Trophoblast cell (in vitro differentiated cells and primary cell): ENCODE results near the gene HNRNPR.

Experiments used
- DNase-seq, 2 donors: peaks; one replicate each; pipeline ENCODE4 v3.0.0-alpha.2; 2016
- H2AFZ ChIP-seq: 2 replicates; pipeline ENCODE4 v1.6.1; 2013; ENCODE audit warnings: low read length, moderate library complexity, mild to moderate bottlenecking; ENCODE audit not compliant: insufficient read depth, poor library complexity
- H2AK5ac ChIP-seq: 2 replicates; pipeline ENCODE4 v1.6.1; 2013; ENCODE audit warnings: mild to moderate bottlenecking, low read length
- H2BK120ac ChIP-seq: 2 replicates; pipeline ENCODE4 v1.6.1; 2013; ENCODE audit warnings: low read length, mild to moderate bottlenecking, moderate library complexity; ENCODE audit not compliant: insufficient read depth, poor library complexity
- H2BK12ac ChIP-seq: 2 replicates; pipeline ENCODE4 v1.6.1; 2013; ENCODE audit warnings: mild to moderate bottlenecking, low read length, moderate library complexity
- H2BK5ac ChIP-seq: 2 replicates; pipeline ENCODE4 v1.6.1; 2013; ENCODE audit warnings: low read length, low read depth, moderate library complexity, mild to moderate bottlenecking; ENCODE audit not compliant: poor library complexity
- H3K14ac ChIP-seq: 2 replicates; pipeline ENCODE4 v1.6.1; 2013; ENCODE audit warnings: mild to moderate bottlenecking, low read length
- H3K18ac ChIP-seq: 2 replicates; pipeline ENCODE4 v1.6.1; 2013; ENCODE audit warnings: mild to moderate bottlenecking, low read length
- H3K23ac ChIP-seq: 2 replicates; pipeline ENCODE4 v1.6.1; 2013; ENCODE audit warnings: low read length
- H3K27ac ChIP-seq: 2 replicates; pipeline ENCODE4 v1.5.1; 2013; ENCODE audit warnings: low read depth, mild to moderate bottlenecking, inconsistent platforms, low read length, moderate library complexity
- H3K27me3 ChIP-seq: 2 replicates; pipeline ENCODE4 v1.6.1; 2013; ENCODE audit warnings: inconsistent platforms, mild to moderate bottlenecking, low read length, moderate library complexity; ENCODE audit not compliant: insufficient read depth
- H3K36me3 ChIP-seq, 2 experiments: 1 replicate in 1 of 2; 2 replicates in 1 of 2; pipeline ENCODE4 v1.6.1; 2013; ENCODE audit warnings: low read length in 2 of 2, mild to moderate bottlenecking in 2 of 2, moderate library complexity in 1 of 2; ENCODE audit not compliant: insufficient read depth in 2 of 2, control insufficient read depth in 1 of 2
- H3K4ac ChIP-seq: 2 replicates; pipeline ENCODE4 v1.6.1; 2013; ENCODE audit warnings: low read depth, mild to moderate bottlenecking, low read length, moderate library complexity
- H3K4me1 ChIP-seq, 2 experiments: 1 replicate in 1 of 2; 2 replicates in 1 of 2; pipeline ENCODE4 v1.6.1; 2013; ENCODE audit warnings: low read length in 2 of 2, mild to moderate bottlenecking in 2 of 2, moderate library complexity in 1 of 2; ENCODE audit not compliant: insufficient read depth in 2 of 2, control insufficient read depth in 1 of 2
- H3K4me2 ChIP-seq: 2 replicates; pipeline ENCODE4 v1.6.1; 2013; ENCODE audit warnings: inconsistent platforms, mild to moderate bottlenecking, low read length, moderate library complexity
- H3K4me3 ChIP-seq: 2 replicates; pipeline ENCODE4 v1.5.1; 2013; ENCODE audit warnings: mild to moderate bottlenecking, low read depth, low read length, inconsistent platforms
- H3K79me1 ChIP-seq: one replicate; pipeline ENCODE4 v1.6.1; 2013; ENCODE audit warnings: low read length
- H3K79me2 ChIP-seq: 2 replicates; pipeline ENCODE4 v1.6.1; 2013; ENCODE audit warnings: low read length, mild to moderate bottlenecking; ENCODE audit not compliant: control insufficient read depth, insufficient read depth, poor library complexity
- H3K9ac ChIP-seq: 2 replicates; pipeline ENCODE4 v1.6.1; 2013; ENCODE audit warnings: mild to moderate bottlenecking, low read length
- H3K9me3 ChIP-seq: 2 replicates; pipeline ENCODE4 v1.6.1; 2013; ENCODE audit warnings: low read depth, mild to moderate bottlenecking, control low read depth, inconsistent platforms, low read length; ENCODE audit not compliant: insufficient read depth
- H4K12ac ChIP-seq: 2 replicates; pipeline ENCODE4 v1.6.1; 2013; ENCODE audit warnings: low read depth, mild to moderate bottlenecking, low read length, moderate library complexity
- H4K8ac ChIP-seq: 2 replicates; pipeline ENCODE4 v1.6.1; 2013; ENCODE audit warnings: low read depth, mild to moderate bottlenecking, low read length, moderate library complexity
- H4K91ac ChIP-seq: one replicate; pipeline ENCODE4 v1.6.1; 2013; ENCODE audit warnings: low read depth, mild to moderate bottlenecking, low read length, moderate library complexity
- WGBS: extraction: QIAGEN DNeasy Blood & Tissue Kit; methylation state at CpG from one replicate; pipeline ENCODE4 v1.1.7; 2013; ENCODE audit warnings: missing lambda C conversion rate; ENCODE audit not compliant: insufficient read length, insufficient coverage; ENCODE audit errors: extremely low coverage; 5-methylcytosine and 5-hydroxymethylcytosine counted together

Gene HNRNPR

GRCh38 chr1:23369335-23370013 is 25.4 kb upstream of the HNRNPR start, which contains the start of gene ZNF436:
Gene ZNF436 (minus strand): TSS chr1:23369836. CDS start chr1:23368005, 1,831 bp downstream.
- Histone ChIP-seq H3K18ac (peak within 1 kb of the TSS; percentile 95), H3K27ac (peak within 1 kb of the TSS; percentile 93), H4K91ac (peak within 1 kb of the TSS; percentile 98), H2BK12ac (peak within 1 kb of the TSS; percentile 76), H2BK120ac (peak within 1 kb of the TSS; percentile 90), H3K36me3 (peaks cover 2 to 6% of the 10 kb centered on the region in 2 experiments), H4K12ac (peak within 1 kb of the TSS; percentile 90), H2AFZ (peak within 1 kb of the TSS; percentile 92), H3K4ac (peak within 1 kb of the TSS; percentile 80), H3K79me1 (peaks cover 30% of the 10 kb centered on the region), H3K79me2 (peaks cover 15% of the 10 kb centered on the region), H3K9me3 (no peaks in the 10 kb centered on the region), H3K4me2 (peak within 1 kb of the TSS; percentile 71), H2BK5ac (peak within 1 kb of the TSS; percentile 97), H4K8ac (peak within 1 kb of the TSS; percentile 94), H3K4me1 (peaks cover 11 to 22% of the 10 kb centered on the region in 2 experiments), H3K23ac (no peak within 1 kb of the TSS), H3K9ac (peak within 1 kb of the TSS; percentile 96), H3K27me3 (no peaks in the 10 kb centered on the region), H2AK5ac (peak within 1 kb of the TSS; percentile 4), H3K4me3 (peak within 1 kb of the TSS; percentile 88), H3K14ac (peak within 1 kb of the TSS; percentile 94)
- WGBS, result no CpG with 5 or more reads among the region's 29 CpGs
- DNase-seq, result peak; percentile 33 to 61

GRCh38 chr1:23368562-23369334 is 24.7 kb upstream of the HNRNPR start:
- Histone ChIP-seq H2AFZ (peak overlapping the region; percentile 92), H3K4me1 (peaks cover 11 to 22% of the 10 kb centered on the region in 2 experiments), H2BK5ac (peak overlapping the region; percentile 97), H4K8ac (peak overlapping the region; percentile 94), H3K9me3 (no peaks in the 10 kb centered on the region), H2BK12ac (no peak overlapping the region), H4K91ac (peak overlapping the region; percentile 98), H3K14ac (peak overlapping the region; percentile 94), H3K79me1 (peaks cover 30% of the 10 kb centered on the region), H3K9ac (peak overlapping the region; percentile 96), H3K27me3 (no peaks in the 10 kb centered on the region), H3K4me2 (peak overlapping the region; percentile 71), H3K18ac (peak overlapping the region; percentile 95), H3K23ac (no peak overlapping the region), H3K27ac (peak overlapping the region; percentile 93), H3K4me3 (peak overlapping the region; percentile 88), H3K36me3 (peaks cover 3 to 11% of the 10 kb centered on the region in 2 experiments), H4K12ac (peak overlapping the region; percentile 90), H3K4ac (peak overlapping the region; percentile 80), H2BK120ac (peak overlapping the region; percentile 84), H3K79me2 (peaks cover 15% of the 10 kb centered on the region), H2AK5ac (peak overlapping the region; percentile 62)
- DNase-seq, result peak; percentile 94 to 96
- no CpG with 5 or more reads among the region's 61 CpGs for WGBS

DNA sequence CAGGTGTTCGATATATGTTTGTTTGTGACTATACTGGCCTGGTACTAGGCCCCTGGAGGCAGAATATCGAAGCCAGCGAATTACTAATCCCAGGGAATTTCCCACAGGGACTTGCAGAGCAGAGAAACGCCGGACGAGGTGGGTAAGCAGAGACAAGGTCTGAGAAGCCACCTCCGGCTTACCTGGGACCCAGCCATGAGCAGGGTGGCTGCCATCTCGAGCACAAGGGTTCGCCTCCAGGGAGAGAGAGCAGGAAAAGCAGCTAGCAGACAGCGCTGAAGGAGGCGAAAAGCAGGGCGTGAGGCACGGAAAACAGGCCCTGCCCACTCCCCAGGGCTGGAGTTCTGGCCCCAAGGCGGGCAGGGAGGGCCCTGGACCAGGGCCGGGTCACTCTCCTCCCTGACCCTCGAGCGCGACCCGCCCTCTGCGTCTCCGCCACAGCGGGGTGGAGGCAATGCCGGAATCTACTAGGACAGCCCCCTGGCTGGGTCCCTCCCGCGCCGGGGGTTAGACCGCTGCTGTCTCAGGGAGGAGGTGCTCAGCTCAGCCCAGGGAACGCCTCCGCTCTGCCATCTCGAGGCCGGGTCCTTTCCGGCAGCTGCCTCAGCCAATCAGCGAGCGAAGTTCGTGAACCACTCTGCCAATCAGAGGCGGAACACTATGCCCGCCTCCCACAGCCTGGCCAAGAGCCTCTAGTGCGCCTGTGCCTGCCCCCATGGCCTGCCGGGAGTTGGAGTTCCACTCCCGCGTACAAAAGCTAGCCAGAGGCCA is 23.9 kb upstream of the HNRNPR start:
- WGBS, result no CpG with 5 or more reads among the region's 41 CpGs
- no peak overlapping the region for H3K23ac ChIP-seq
- H3K4me3 ChIP-seq, result peak overlapping the region; percentile 75
- H3K27me3 ChIP-seq, result no peaks in the 10 kb centered on the region
- H2AFZ ChIP-seq, result peak overlapping the region; percentile 92
- peak overlapping the region; percentile 95 for H3K18ac ChIP-seq
- H4K12ac ChIP-seq, result peak overlapping the region; percentile 90
- peak overlapping the region; percentile 94 for H4K8ac ChIP-seq
- no peak overlapping the region for H2BK12ac ChIP-seq
- peak overlapping the region; percentile 80 for H3K4ac ChIP-seq
- peak; percentile 99 to 100 for DNase-seq
- H3K79me2 ChIP-seq, result peaks cover 15% of the 10 kb centered on the region
- H2AK5ac ChIP-seq, result peak overlapping the region; percentile 7
- peaks cover 7 to 13% of the 10 kb centered on the region in 2 experiments for H3K36me3 ChIP-seq
- H3K27ac ChIP-seq, result peak overlapping the region; percentile 93
- peak overlapping the region; percentile 98 for H4K91ac ChIP-seq
- peak overlapping the region; percentile 71 for H3K4me2 ChIP-seq
- H3K9me3 ChIP-seq, result peaks cover 2% of the 10 kb centered on the region
- peak overlapping the region; percentile 84 for H2BK120ac ChIP-seq
- peaks cover 30% of the 10 kb centered on the region for H3K79me1 ChIP-seq
- peak overlapping the region; percentile 95 for H3K9ac ChIP-seq
- H3K14ac ChIP-seq, result peak overlapping the region; percentile 94
- H3K4me1 ChIP-seq, result peaks cover 11 to 22% of the 10 kb centered on the region in 2 experiments
- peak overlapping the region; percentile 97 for H2BK5ac ChIP-seq

- Histone ChIP-seq H3K36me3 (peaks cover 12 to 15% of the 10 kb centered on the region in 2 experiments), H2BK120ac (peak overlapping the region; percentile 27), H3K14ac (no peak overlapping the region), H3K4ac (no peak overlapping the region), H3K4me3 (no peak overlapping the region), H2AK5ac (no peak overlapping the region), H4K8ac (peak overlapping the region; percentile 77), H2BK5ac (peak overlapping the region; percentile 19), H3K4me1 (peaks cover 11 to 22% of the 10 kb centered on the region in 2 experiments), H3K9me3 (peaks cover 7% of the 10 kb centered on the region), H3K79me1 (peaks cover 30% of the 10 kb centered on the region), H4K91ac (peak overlapping the region; percentile 73), H4K12ac (no peak overlapping the region), H2BK12ac (no peak overlapping the region), H3K27ac (peak overlapping the region; percentile 74), H2AFZ (no peak overlapping the region), H3K79me2 (peaks cover 15% of the 10 kb centered on the region), H3K4me2 (peak overlapping the region; percentile 57), H3K27me3 (no peaks in the 10 kb centered on the region), H3K18ac (no peak overlapping the region), H3K9ac (peak overlapping the region; percentile 18), H3K23ac (no peak overlapping the region)
- WGBS, result no CpG with 5 or more reads among the region's 9 CpGs
- DNase-seq, result no peak
Observed at GRCh38 chr1:23367451-23367790, 23.3 kb upstream of the HNRNPR start.
